ENCODE results near the gene CDCP1.

The CDCP1 gene

GRCh38 chr3:45120359-45121158 lies 25.6 kb downstream of the CDCP1 start:
- Mint-ChIP-seq H3K27ac (no peak overlapping the region), H3K9me3 (no peaks in the 10 kb centered on the region), H3K4me1 (peaks cover 34% of the 10 kb centered on the region), H3K36me3 (ENCODE audit: low read depth) (no peaks in the 10 kb centered on the region), H3K4me3 (no peak overlapping the region), H3K27me3 (ENCODE audit: low read depth) (peaks cover 3% of the 10 kb centered on the region)
- TF ChIP-seq CTCF (IDR thresholded peaks at IDR 0.05; ENCODE audit: unreplicated experiment in 3 of 3) = no peak

GRCh38 chr3:45119824-45120358 lies 26.3 kb downstream of the CDCP1 start:
- Mint-ChIP-seq H3K4me3 (no peak overlapping the region), H3K4me1 (peaks cover 32% of the 10 kb centered on the region), H3K9me3 (no peaks in the 10 kb centered on the region), H3K27me3 (ENCODE audit: low read depth) (peaks cover 3% of the 10 kb centered on the region), H3K27ac (no peak overlapping the region), H3K36me3 (ENCODE audit: low read depth) (no peaks in the 10 kb centered on the region)
- no peak for TF ChIP-seq CTCF (IDR thresholded peaks at IDR 0.05; ENCODE audit: unreplicated experiment in 3 of 3)

- no peaks in the 10 kb centered on the region for H3K36me3 Mint-ChIP-seq (ENCODE audit: low read depth)
- peaks cover 3% of the 10 kb centered on the region for H3K27me3 Mint-ChIP-seq (ENCODE audit: low read depth)
- no peaks in the 10 kb centered on the region for H3K9me3 Mint-ChIP-seq
- peaks cover 27% of the 10 kb centered on the region for H3K4me1 Mint-ChIP-seq
- TF ChIP-seq CTCF (IDR thresholded peaks at IDR 0.05; ENCODE audit: unreplicated experiment in 3 of 3) = no peak
- no peak overlapping the region for H3K4me3 Mint-ChIP-seq
- no peak overlapping the region for H3K27ac Mint-ChIP-seq
Observed at GRCh38 chr3:45119376-45119775, 26.8 kb downstream of the CDCP1 start.

GRCh38 chr3:45118615-45119071 lies 27.5 kb downstream of the CDCP1 start:
- Mint-ChIP-seq H3K27ac (no peak overlapping the region), H3K36me3 (ENCODE audit: low read depth) (no peaks in the 10 kb centered on the region)

GRCh38 chr3:45116350-45116749 lies 29.8 kb downstream of the CDCP1 start:
- peaks cover 10% of the 10 kb centered on the region for H3K4me1 Mint-ChIP-seq

More at GRCh38 chr3:45118615-45119071, 27.5 kb downstream of the CDCP1 start:
- peaks cover 8% of the 10 kb centered on the region for H3K27me3 Mint-ChIP-seq (ENCODE audit: low read depth)
- no peaks in the 10 kb centered on the region for H3K9me3 Mint-ChIP-seq
- peaks cover 19% of the 10 kb centered on the region for H3K4me1 Mint-ChIP-seq
- H3K4me3 Mint-ChIP-seq = no peak overlapping the region
- no peak for TF ChIP-seq CTCF (IDR thresholded peaks at IDR 0.05; ENCODE audit: unreplicated experiment in 3 of 3)

More at GRCh38 chr3:45116350-45116749, 29.8 kb downstream of the CDCP1 start:
- H3K27me3 Mint-ChIP-seq (ENCODE audit: low read depth) = peaks cover 12% of the 10 kb centered on the region
- no peak for TF ChIP-seq CTCF (IDR thresholded peaks at IDR 0.05; ENCODE audit: unreplicated experiment in 3 of 3)
- H3K4me3 Mint-ChIP-seq = no peak overlapping the region
- no peaks in the 10 kb centered on the region for H3K9me3 Mint-ChIP-seq
- no peaks in the 10 kb centered on the region for H3K36me3 Mint-ChIP-seq (ENCODE audit: low read depth)
- H3K27ac Mint-ChIP-seq = no peak overlapping the region
